ENCODE measurements around the gene PHGDH.
A peak's percentile ranks its signal among the peaks of the same experiment; 100 is the strongest.

Gene PHGDH

GRCh38 chr1:119768778-119769177, 57.0 kb downstream of the PHGDH start, which contains the start of gene HMGCS2:
Gene HMGCS2 (minus strand): TSS chr1:119768905. CDS start chr1:119768844, 61 bp downstream.
- Histone ChIP-seq H3K4me1 (ENCODE audit: control insufficient read depth, low read depth, low read length) (peaks cover 7% of the 10 kb centered on the region), H3K27me3 (ENCODE audit: insufficient read depth, low read length, poor library complexity) (no peaks in the 10 kb centered on the region), H3K4me3 (ENCODE audit: low read length) (no peak within 1 kb of the TSS), H3K9ac (ENCODE audit: low read length) (no peak within 1 kb of the TSS), H3K79me1 (ENCODE audit: low read length) (no peaks in the 10 kb centered on the region), H3K23ac (ENCODE audit: low read length) (no peak within 1 kb of the TSS), H3K18ac (ENCODE audit: low read length) (no peak within 1 kb of the TSS), H2AK5ac (ENCODE audit: low read length) (no peak within 1 kb of the TSS), H2BK120ac (ENCODE audit: low read depth, low read length) (no peak within 1 kb of the TSS), H3K79me2 (ENCODE audit: control insufficient read depth, insufficient read depth, low read length) (no peaks in the 10 kb centered on the region), H3K27ac (ENCODE audit: low read depth, low read length) (no peak within 1 kb of the TSS), H3K4me2 (ENCODE audit: low read length) (no peak within 1 kb of the TSS), H2BK5ac (ENCODE audit: low read length) (no peak within 1 kb of the TSS), H4K5ac (ENCODE audit: low read length) (no peak within 1 kb of the TSS), H3K56ac (ENCODE audit: low read length) (no peak within 1 kb of the TSS), H3K4ac (ENCODE audit: low read depth, low read length) (no peak within 1 kb of the TSS), H4K8ac (ENCODE audit: low read depth, low read length) (no peak within 1 kb of the TSS), H3K36me3 (ENCODE audit: control insufficient read depth, insufficient read depth, low read length) (no peaks in the 10 kb centered on the region), H2BK15ac (replicated peaks; ENCODE audit: low read depth) (no peak within 1 kb of the TSS)
- DNase-seq = no peak
- WGBS (ENCODE audit: extremely low coverage, insufficient coverage, low lambda C conversion rate) = no CpG with 5 or more reads among the region's 8 CpGs

DNA sequence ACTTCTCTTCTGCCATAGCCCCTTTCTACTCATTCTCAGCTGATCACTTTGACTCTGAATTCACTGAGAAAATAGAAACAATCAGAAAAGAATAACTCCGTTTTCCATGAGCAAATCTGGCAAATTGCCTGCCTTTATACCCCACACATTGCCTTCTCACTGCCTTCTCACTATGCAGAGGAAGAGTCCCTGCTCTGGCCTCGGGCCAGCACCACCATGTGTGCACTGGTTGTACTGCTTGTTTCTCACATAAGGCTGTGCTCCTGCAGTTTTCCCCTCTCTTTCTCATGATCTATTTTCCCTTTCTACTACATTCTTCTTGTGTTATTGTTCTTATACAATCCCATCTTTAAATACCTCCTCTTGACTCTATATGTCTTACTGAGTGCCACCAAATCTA, 59.3 kb downstream of the PHGDH start:
- Histone ChIP-seq H3K4ac (ENCODE audit: low read depth, low read length) (no peak overlapping the region), H3K79me2 (ENCODE audit: control insufficient read depth, insufficient read depth, low read length) (no peaks in the 10 kb centered on the region), H3K27ac (ENCODE audit: low read depth, low read length) (no peak overlapping the region), H3K79me1 (ENCODE audit: low read length) (no peaks in the 10 kb centered on the region), H3K18ac (ENCODE audit: low read length) (no peak overlapping the region), H3K4me3 (ENCODE audit: low read length) (no peak overlapping the region), H2BK15ac (replicated peaks; ENCODE audit: low read depth) (no peak overlapping the region), H2BK5ac (ENCODE audit: low read length) (no peak overlapping the region), H3K4me2 (ENCODE audit: low read length) (no peak overlapping the region), H2AK5ac (ENCODE audit: low read length) (no peak overlapping the region), H4K5ac (ENCODE audit: low read length) (no peak overlapping the region), H3K27me3 (ENCODE audit: insufficient read depth, low read length, poor library complexity) (no peaks in the 10 kb centered on the region), H3K9ac (ENCODE audit: low read length) (no peak overlapping the region), H3K23ac (ENCODE audit: low read length) (no peak overlapping the region), H3K4me1 (ENCODE audit: control insufficient read depth, low read depth, low read length) (peaks cover 10% of the 10 kb centered on the region), H3K36me3 (ENCODE audit: control insufficient read depth, insufficient read depth, low read length) (no peaks in the 10 kb centered on the region), H2BK120ac (ENCODE audit: low read depth, low read length) (no peak overlapping the region), H3K56ac (ENCODE audit: low read length) (no peak overlapping the region), H4K8ac (ENCODE audit: low read depth, low read length) (no peak overlapping the region)
- WGBS (ENCODE audit: extremely low coverage, insufficient coverage, low lambda C conversion rate) = no CpG with 5 or more reads among the region's 2 CpGs
- DNase-seq = peak; percentile 42

GRCh38 chr1:119771770-119772169, 60.0 kb downstream of the PHGDH start:
- Histone ChIP-seq H3K23ac (ENCODE audit: low read length) (no peak overlapping the region), H3K9ac (ENCODE audit: low read length) (no peak overlapping the region), H3K4me1 (ENCODE audit: control insufficient read depth, low read depth, low read length) (peaks cover 10% of the 10 kb centered on the region), H2BK15ac (replicated peaks; ENCODE audit: low read depth) (no peak overlapping the region), H3K27me3 (ENCODE audit: insufficient read depth, low read length, poor library complexity) (no peaks in the 10 kb centered on the region), H4K5ac (ENCODE audit: low read length) (no peak overlapping the region), H3K79me1 (ENCODE audit: low read length) (no peaks in the 10 kb centered on the region), H2AK5ac (ENCODE audit: low read length) (no peak overlapping the region), H3K36me3 (ENCODE audit: control insufficient read depth, insufficient read depth, low read length) (no peaks in the 10 kb centered on the region), H3K27ac (ENCODE audit: low read depth, low read length) (no peak overlapping the region), H4K8ac (ENCODE audit: low read depth, low read length) (no peak overlapping the region), H2BK5ac (ENCODE audit: low read length) (no peak overlapping the region), H3K18ac (ENCODE audit: low read length) (no peak overlapping the region), H3K79me2 (ENCODE audit: control insufficient read depth, insufficient read depth, low read length) (no peaks in the 10 kb centered on the region), H2BK120ac (ENCODE audit: low read depth, low read length) (no peak overlapping the region), H3K4ac (ENCODE audit: low read depth, low read length) (no peak overlapping the region), H3K4me2 (ENCODE audit: low read length) (no peak overlapping the region), H3K4me3 (ENCODE audit: low read length) (no peak overlapping the region), H3K56ac (ENCODE audit: low read length) (no peak overlapping the region)
- no peak for DNase-seq
- no CpG with 5 or more reads among the region's 3 CpGs for WGBS (ENCODE audit: extremely low coverage, insufficient coverage, low lambda C conversion rate)

DNA sequence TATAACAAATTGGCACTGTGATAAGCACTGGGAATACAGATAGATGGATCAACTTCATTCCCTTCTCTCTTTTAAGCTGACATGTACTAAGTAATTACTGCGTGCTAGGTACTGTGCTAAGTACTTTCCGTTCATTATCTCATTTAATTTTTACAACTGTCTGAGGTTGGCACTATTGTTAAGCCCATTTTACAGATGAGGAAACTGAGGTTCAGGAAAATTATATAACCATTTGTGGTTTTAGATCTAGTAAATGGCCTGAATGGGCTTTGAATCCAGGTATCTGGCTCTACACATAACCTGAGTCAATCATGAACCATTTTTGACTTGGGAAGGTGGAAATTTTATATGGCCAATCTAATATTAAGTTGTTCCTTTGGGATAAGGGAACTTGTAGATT, 60.6 kb downstream of the PHGDH start:
- DNase-seq = no peak
- H3K18ac ChIP-seq (ENCODE audit: low read length) = no peak overlapping the region
- no peaks in the 10 kb centered on the region for H3K79me2 ChIP-seq (ENCODE audit: control insufficient read depth, insufficient read depth, low read length)
- H3K4me2 ChIP-seq (ENCODE audit: low read length) = no peak overlapping the region
- H2BK15ac ChIP-seq (replicated peaks; ENCODE audit: low read depth) = no peak overlapping the region
- no peak overlapping the region for H3K27ac ChIP-seq (ENCODE audit: low read depth, low read length)
- no peaks in the 10 kb centered on the region for H3K36me3 ChIP-seq (ENCODE audit: control insufficient read depth, insufficient read depth, low read length)
- no peak overlapping the region for H2AK5ac ChIP-seq (ENCODE audit: low read length)
- H4K8ac ChIP-seq (ENCODE audit: low read depth, low read length) = no peak overlapping the region
- H3K23ac ChIP-seq (ENCODE audit: low read length) = no peak overlapping the region
- H3K79me1 ChIP-seq (ENCODE audit: low read length) = no peaks in the 10 kb centered on the region
- no peak overlapping the region for H3K4ac ChIP-seq (ENCODE audit: low read depth, low read length)
- peaks cover 10% of the 10 kb centered on the region for H3K4me1 ChIP-seq (ENCODE audit: control insufficient read depth, low read depth, low read length)
- H3K27me3 ChIP-seq (ENCODE audit: insufficient read depth, low read length, poor library complexity) = no peaks in the 10 kb centered on the region
- WGBS (ENCODE audit: extremely low coverage, insufficient coverage, low lambda C conversion rate) = no CpG with 5 or more reads among the region's 2 CpGs
- no peak overlapping the region for H2BK5ac ChIP-seq (ENCODE audit: low read length)
- H2BK120ac ChIP-seq (ENCODE audit: low read depth, low read length) = no peak overlapping the region
- no peak overlapping the region for H4K5ac ChIP-seq (ENCODE audit: low read length)
- no peak overlapping the region for H3K56ac ChIP-seq (ENCODE audit: low read length)
- no peak overlapping the region for H3K4me3 ChIP-seq (ENCODE audit: low read length)
- H3K9ac ChIP-seq (ENCODE audit: low read length) = no peak overlapping the region

- Histone ChIP-seq H3K4me2 (ENCODE audit: low read length) (no peak overlapping the region), H3K4me3 (ENCODE audit: low read length) (no peak overlapping the region), H4K8ac (ENCODE audit: low read depth, low read length) (no peak overlapping the region), H3K79me1 (ENCODE audit: low read length) (no peaks in the 10 kb centered on the region), H3K36me3 (ENCODE audit: control insufficient read depth, insufficient read depth, low read length) (no peaks in the 10 kb centered on the region), H3K56ac (ENCODE audit: low read length) (peak overlapping the region; percentile 12), H2BK120ac (ENCODE audit: low read depth, low read length) (no peak overlapping the region), H3K23ac (ENCODE audit: low read length) (no peak overlapping the region), H2BK15ac (replicated peaks; ENCODE audit: low read depth) (no peak overlapping the region), H2AK5ac (ENCODE audit: low read length) (no peak overlapping the region), H2BK5ac (ENCODE audit: low read length) (no peak overlapping the region), H3K18ac (ENCODE audit: low read length) (no peak overlapping the region), H3K4ac (ENCODE audit: low read depth, low read length) (no peak overlapping the region), H3K27me3 (ENCODE audit: insufficient read depth, low read length, poor library complexity) (no peaks in the 10 kb centered on the region), H4K5ac (ENCODE audit: low read length) (no peak overlapping the region), H3K27ac (ENCODE audit: low read depth, low read length) (no peak overlapping the region), H3K9ac (ENCODE audit: low read length) (no peak overlapping the region), H3K79me2 (ENCODE audit: control insufficient read depth, insufficient read depth, low read length) (no peaks in the 10 kb centered on the region), H3K4me1 (ENCODE audit: control insufficient read depth, low read depth, low read length) (peaks cover 10% of the 10 kb centered on the region)
- no CpG with 5 or more reads among the region's 3 CpGs for WGBS (ENCODE audit: extremely low coverage, insufficient coverage, low lambda C conversion rate)
- peak; percentile 85 for DNase-seq
These were observed 62.0 kb downstream of the PHGDH start for GRCh38 chr1:119773711-119774241.
